ENCODE data around the gene PIGL. TPM values are rescaled to one million over a fixed set of nuclear protein-coding genes. Genes with fewer than 3 reads are reported as not detected.
"Not testable (repeated sequence)": the region's sequence is repeated elsewhere in the genome, so short reads cannot be mapped to it uniquely, and the experiment has no call there.

Gene PIGL
- polyA plus RNA-seq, 1 experiment: 23.1 TPM

GRCh38 chr17:16222406-16222805 lies 5.4 kb downstream of the PIGL start:
- no peak for DNase-seq (ENCODE audit: low read depth)
- TF ChIP-seq, protein P1, sequence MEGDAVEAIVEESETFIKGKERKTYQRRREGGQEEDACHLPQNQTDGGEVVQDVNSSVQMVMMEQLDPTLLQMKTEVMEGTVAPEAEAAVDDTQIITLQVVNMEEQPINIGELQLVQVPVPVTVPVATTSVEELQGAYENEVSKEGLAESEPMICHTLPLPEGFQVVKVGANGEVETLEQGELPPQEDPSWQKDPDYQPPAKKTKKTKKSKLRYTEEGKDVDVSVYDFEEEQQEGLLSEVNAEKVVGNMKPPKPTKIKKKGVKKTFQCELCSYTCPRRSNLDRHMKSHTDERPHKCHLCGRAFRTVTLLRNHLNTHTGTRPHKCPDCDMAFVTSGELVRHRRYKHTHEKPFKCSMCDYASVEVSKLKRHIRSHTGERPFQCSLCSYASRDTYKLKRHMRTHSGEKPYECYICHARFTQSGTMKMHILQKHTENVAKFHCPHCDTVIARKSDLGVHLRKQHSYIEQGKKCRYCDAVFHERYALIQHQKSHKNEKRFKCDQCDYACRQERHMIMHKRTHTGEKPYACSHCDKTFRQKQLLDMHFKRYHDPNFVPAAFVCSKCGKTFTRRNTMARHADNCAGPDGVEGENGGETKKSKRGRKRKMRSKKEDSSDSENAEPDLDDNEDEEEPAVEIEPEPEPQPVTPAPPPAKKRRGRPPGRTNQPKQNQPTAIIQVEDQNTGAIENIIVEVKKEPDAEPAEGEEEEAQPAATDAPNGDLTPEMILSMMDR (IDR thresholded peaks at IDR 0.05; ENCODE audit: insufficient read depth, low read depth, low read length): no peak
- Histone ChIP-seq H3K36me3 (ENCODE audit: control insufficient read depth, insufficient read depth, low read length) (no peaks in the 10 kb centered on the region), H3K4me3 (ENCODE audit: low read depth, low read length) (no peak overlapping the region), H3K27me3 (ENCODE audit: control insufficient read depth, insufficient read depth, low read length) (no peaks in the 10 kb centered on the region)
- ChIA-PET CTCF (interaction anchor here (0.8 kb wide), 1 partner anchor 83 kb away, joined by 3 read pairs; no protein-coding TSS in a partner anchor), POLR2A (interaction anchor here (0.7 kb wide), 1 partner anchor 179 kb away, joined by 7 read pairs; no protein-coding TSS in a partner anchor)

GRCh38 chr17:16229912-16230561 lies 13.0 kb downstream of the PIGL start:
- H3K36me3 ChIP-seq (ENCODE audit: control insufficient read depth, insufficient read depth, low read length); H3K4me3 ChIP-seq (ENCODE audit: low read depth, low read length); POLR2A ChIA-PET; DNase-seq (ENCODE audit: low read depth); H3K27me3 ChIP-seq (ENCODE audit: control insufficient read depth, insufficient read depth, low read length): not testable (repeated sequence)
- CTCF ChIA-PET: interaction anchor here (1.3 kb wide), 1 partner anchor 19 kb away, joined by 4 read pairs; no protein-coding TSS in a partner anchor

DNA sequence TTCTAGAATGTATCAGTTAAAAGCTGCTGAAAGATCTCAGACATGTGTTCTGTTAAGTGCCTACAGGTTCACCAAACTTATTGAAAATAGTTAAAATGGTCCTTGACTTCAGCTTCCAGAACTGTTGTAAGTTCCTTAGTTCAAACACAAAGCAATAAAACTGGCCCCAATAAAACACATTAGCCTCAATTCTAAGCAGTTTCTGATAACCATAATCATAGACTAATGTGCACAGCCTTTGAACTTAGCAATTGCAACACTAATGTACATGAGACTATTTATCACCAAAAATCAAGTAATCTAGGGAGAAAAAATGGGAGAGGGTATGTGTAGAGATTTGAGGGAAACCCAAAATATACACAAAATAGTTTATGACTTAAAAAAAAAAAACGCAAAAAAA lies 15.4 kb downstream of the PIGL start:
- CTCF ChIA-PET: no interaction called here
- H3K27me3 ChIP-seq (ENCODE audit: control insufficient read depth, insufficient read depth, low read length): no peaks in the 10 kb centered on the region
- no peaks in the 10 kb centered on the region for H3K36me3 ChIP-seq (ENCODE audit: control insufficient read depth, insufficient read depth, low read length)
- POLR2A ChIA-PET: no interaction called here
- no peak overlapping the region for H3K4me3 ChIP-seq (ENCODE audit: low read depth, low read length)
- TF ChIP-seq, protein P1 (IDR thresholded peaks at IDR 0.05; ENCODE audit: insufficient read depth, low read depth, low read length): no peak
- DNase-seq (ENCODE audit: low read depth): no peak

DNA sequence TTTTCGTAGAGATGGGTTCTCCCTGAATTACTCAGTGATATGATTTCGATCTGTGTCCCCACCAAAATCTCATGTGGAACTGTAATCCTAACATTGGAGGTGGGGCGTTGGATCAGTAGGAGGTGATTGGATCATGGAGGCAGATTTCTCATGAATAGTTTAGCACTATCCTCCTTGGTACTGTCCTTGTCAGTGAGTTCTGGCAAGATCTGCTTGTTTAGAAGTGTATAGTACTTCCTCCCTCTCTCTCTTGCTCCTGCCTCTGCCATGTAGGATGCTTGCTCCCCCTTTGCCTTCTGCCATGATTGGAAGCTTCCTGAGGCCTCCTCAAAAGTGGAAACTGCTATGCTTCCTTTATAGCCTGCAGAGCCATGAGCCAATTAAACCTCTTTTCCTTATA lies 22.9 kb downstream of the PIGL start:
- H3K27me3 ChIP-seq (ENCODE audit: control insufficient read depth, insufficient read depth, low read length): no peaks in the 10 kb centered on the region
- DNase-seq (ENCODE audit: low read depth): no peak
- no peaks in the 10 kb centered on the region for H3K36me3 ChIP-seq (ENCODE audit: control insufficient read depth, insufficient read depth, low read length)
- TF ChIP-seq, protein P1 (IDR thresholded peaks at IDR 0.05; ENCODE audit: insufficient read depth, low read depth, low read length): no peak
- ChIA-PET CTCF (no interaction called here), POLR2A (no interaction called here)
- H3K4me3 ChIP-seq (ENCODE audit: low read depth, low read length): no peak overlapping the region

DNA sequence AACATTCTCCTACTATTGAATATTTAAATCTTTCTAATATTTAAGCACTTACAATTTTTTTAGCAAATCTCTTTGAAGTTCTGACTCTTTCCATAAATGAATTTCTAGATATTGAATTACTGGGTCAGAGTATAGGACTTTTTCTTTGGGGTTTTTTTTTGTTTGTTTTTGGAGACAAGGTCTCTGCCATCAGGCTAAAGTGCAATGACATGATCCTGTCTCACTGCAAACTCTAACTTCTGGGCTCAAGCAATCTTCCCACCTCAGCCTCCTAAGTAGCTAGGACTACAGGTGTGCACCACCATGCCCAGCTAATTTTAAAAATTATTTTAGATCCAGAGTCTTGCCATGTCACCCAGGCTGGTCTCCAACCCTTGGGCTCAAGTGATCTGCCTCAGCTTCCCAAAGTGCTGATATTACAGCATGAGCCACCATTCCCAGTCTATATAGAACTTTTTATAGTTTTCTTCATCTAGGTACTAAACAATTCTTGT lies 24.9 kb downstream of the PIGL start:
- DNase-seq (ENCODE audit: low read depth): no peak
- Histone ChIP-seq H3K36me3 (ENCODE audit: control insufficient read depth, insufficient read depth, low read length) (no peaks in the 10 kb centered on the region), H3K27me3 (ENCODE audit: control insufficient read depth, insufficient read depth, low read length) (no peaks in the 10 kb centered on the region), H3K4me3 (ENCODE audit: low read depth, low read length) (no peak overlapping the region)
- CTCF ChIA-PET: no interaction called here
- TF ChIP-seq, protein P1 (IDR thresholded peaks at IDR 0.05; ENCODE audit: insufficient read depth, low read depth, low read length): no peak
- POLR2A ChIA-PET: interaction anchor here (0.7 kb wide), 1 partner anchor 158 kb away, joined by 6 read pairs; no protein-coding TSS in a partner anchor
